ENCODE data around the gene TPST2. TPM values are rescaled to one million over a fixed set of nuclear protein-coding genes. Genes with fewer than 3 reads are reported as not detected.

Gene TPST2
- total RNA-seq, 1 donor from 2014 or later: 14.2 TPM

- Mint-ChIP-seq H3K36me3 (ENCODE audit: low read depth) (peaks cover 39% of the 10 kb centered on the region), H3K4me3 (ENCODE audit: low read depth) (peak overlapping the region; percentile 89), H3K9me3 (no peaks in the 10 kb centered on the region), H3K27me3 (ENCODE audit: low read depth) (no peaks in the 10 kb centered on the region), H3K4me1 (ENCODE audit: low read depth) (peaks cover 53% of the 10 kb centered on the region), H3K27ac (peak overlapping the region; percentile 84)
- DNase-seq (ENCODE audit: low spot score): no peak
- intact Hi-C loops (cut with micrococcal nuclease): loop anchor here (5.0 kb wide), 1 partner anchor 188 kb away; no protein-coding TSS in a partner anchor
Measured at GRCh38 chr22:26484360-26484706, 105.6 kb downstream of the TPST2 start.

DNA sequence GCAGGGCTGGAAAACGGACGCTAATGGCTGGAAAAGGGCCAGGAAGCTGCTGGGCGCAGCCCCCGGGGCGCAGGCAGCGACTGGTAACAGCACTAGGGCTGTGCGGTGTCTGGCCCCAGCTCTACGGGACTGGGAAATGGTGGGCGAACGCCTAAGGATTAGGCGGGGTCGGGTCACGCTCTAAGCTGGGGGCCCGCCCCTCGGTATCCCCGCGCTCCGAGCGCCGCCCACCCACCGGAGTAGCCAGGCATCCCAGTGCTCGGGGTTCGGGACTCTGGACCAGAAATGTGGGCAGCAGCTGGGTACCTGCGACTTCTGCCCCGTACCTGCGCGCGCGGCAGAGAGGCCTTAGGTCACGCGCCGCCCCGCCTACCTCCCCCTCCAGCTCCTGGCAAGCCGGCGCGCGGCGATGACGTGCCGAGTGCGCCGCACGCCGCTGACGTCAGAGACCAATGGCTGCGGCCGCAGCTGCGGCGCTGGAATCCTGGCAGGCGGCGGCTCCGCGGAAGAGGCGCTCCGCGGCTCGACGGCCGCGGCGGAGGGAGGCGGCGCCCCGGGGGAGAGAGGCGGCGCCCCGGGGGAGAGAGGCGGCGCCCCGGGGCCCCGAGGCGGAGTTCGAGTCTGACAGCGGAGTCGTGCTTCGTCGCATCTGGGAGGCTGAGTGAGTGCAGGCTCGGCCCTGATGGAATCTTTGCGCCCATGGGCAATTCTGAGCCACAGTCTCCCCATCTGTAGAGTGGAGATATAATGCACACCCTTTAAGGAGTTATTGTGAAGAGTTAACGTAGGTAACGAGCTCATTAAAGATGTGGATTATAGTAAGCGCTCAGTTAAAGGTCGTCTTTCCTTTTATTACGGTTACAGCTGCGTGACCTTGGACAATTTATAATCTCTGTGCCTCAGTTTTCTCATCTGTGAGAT is 106.2 kb downstream of the TPST2 start, which contains the start of the genes HPS4 and SRRD:
TSS of gene HPS4 (minus strand) at position 345 of the 921 bp plus-strand sequence. CDS start 2,021 bp downstream, outside the sequence.
TSS of gene SRRD (plus strand) at position 439 of the 921 bp plus-strand sequence. CDS start at position 453, 14 bp downstream.
- DNase-seq (ENCODE audit: low spot score): peak; percentile 90
- H3K27me3 Mint-ChIP-seq (ENCODE audit: low read depth): no peaks in the 10 kb centered on the region
- peaks cover 60% of the 10 kb centered on the region for H3K4me1 Mint-ChIP-seq (ENCODE audit: low read depth)
- H3K27ac Mint-ChIP-seq: peak within 1 kb of the TSS; percentile 86
- H3K4me3 Mint-ChIP-seq (ENCODE audit: low read depth): peak within 1 kb of the TSS; percentile 89
- intact Hi-C loops (cut with micrococcal nuclease): loop anchor here (2.0 to 5.0 kb wide), 3 partner anchors 29 to 189 kb away; partner anchors contain the start of genes ASPHD2 and TFIP11
- H3K9me3 Mint-ChIP-seq: no peaks in the 10 kb centered on the region
- peaks cover 39% of the 10 kb centered on the region for H3K36me3 Mint-ChIP-seq (ENCODE audit: low read depth)

GRCh38 chr22:26483043-26483438 is 106.9 kb downstream of the TPST2 start:
- H3K4me1 Mint-ChIP-seq (ENCODE audit: low read depth): peaks cover 60% of the 10 kb centered on the region
- intact Hi-C loops (cut with micrococcal nuclease): loop anchor here (2.0 to 5.0 kb wide), 3 partner anchors 30 to 189 kb away; partner anchors contain the start of genes ASPHD2 and TFIP11
- peak overlapping the region; percentile 86 for H3K27ac Mint-ChIP-seq
- peaks cover 37% of the 10 kb centered on the region for H3K36me3 Mint-ChIP-seq (ENCODE audit: low read depth)
- H3K4me3 Mint-ChIP-seq (ENCODE audit: low read depth): peak overlapping the region; percentile 89
- no peak for DNase-seq (ENCODE audit: low spot score)
- H3K27me3 Mint-ChIP-seq (ENCODE audit: low read depth): no peaks in the 10 kb centered on the region
- H3K9me3 Mint-ChIP-seq: no peaks in the 10 kb centered on the region

DNA sequence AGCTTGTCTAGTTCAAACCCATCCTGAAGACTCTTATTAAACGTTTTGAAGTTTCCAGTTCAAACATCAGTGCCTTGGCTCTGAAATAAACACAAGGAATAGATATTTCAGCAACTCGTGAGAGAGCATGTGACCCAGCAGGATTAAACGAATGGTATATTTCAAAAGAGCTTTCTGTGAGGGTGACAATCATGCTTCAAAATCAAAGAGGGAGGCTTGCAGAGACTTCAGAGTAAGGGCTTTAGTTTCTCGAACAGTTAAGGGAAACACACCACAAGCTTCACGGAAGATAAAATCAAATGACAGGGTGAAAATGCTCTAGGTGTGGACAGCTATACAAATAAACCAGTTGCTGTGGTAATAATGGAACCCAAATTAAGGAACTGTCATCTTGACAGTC is 107.8 kb downstream of the TPST2 start:
- Mint-ChIP-seq H3K4me3 (ENCODE audit: low read depth) (peak overlapping the region; percentile 89), H3K27me3 (ENCODE audit: low read depth) (no peaks in the 10 kb centered on the region), H3K4me1 (ENCODE audit: low read depth) (peaks cover 69% of the 10 kb centered on the region), H3K9me3 (no peaks in the 10 kb centered on the region), H3K27ac (peak overlapping the region; percentile 86), H3K36me3 (ENCODE audit: low read depth) (peaks cover 39% of the 10 kb centered on the region)
- intact Hi-C loops (cut with micrococcal nuclease): loop anchor here (2.0 to 5.0 kb wide), 3 partner anchors 31 to 190 kb away; partner anchors contain the start of genes ASPHD2 and TFIP11
- DNase-seq (ENCODE audit: low spot score): no peak

DNA sequence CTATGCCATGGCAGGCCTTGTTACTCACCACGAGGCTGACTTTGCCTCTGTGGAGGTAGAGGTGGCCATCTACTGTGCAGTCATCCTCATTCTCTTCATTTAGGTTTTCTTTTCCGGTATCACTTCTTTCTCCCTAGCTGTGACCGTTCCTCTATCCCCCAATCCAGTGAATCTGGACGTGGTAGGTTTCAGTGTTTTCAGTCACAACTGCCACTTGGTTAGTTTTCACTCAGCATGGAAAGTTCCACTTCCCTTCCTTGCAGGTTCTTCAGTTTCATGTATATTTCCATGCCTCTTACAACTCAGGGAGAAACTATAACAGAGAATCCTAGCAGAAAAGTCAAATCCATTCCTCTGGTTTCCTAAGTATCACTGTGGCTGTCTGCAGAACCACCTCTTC is 108.2 kb downstream of the TPST2 start:
- no peak for DNase-seq (ENCODE audit: low spot score)
- Mint-ChIP-seq H3K27ac (peak overlapping the region; percentile 86), H3K4me3 (ENCODE audit: low read depth) (peak overlapping the region; percentile 89), H3K9me3 (no peaks in the 10 kb centered on the region), H3K36me3 (ENCODE audit: low read depth) (peaks cover 44% of the 10 kb centered on the region), H3K4me1 (ENCODE audit: low read depth) (peaks cover 74% of the 10 kb centered on the region), H3K27me3 (ENCODE audit: low read depth) (no peaks in the 10 kb centered on the region)
- intact Hi-C loops (cut with micrococcal nuclease): loop anchor here (2.0 to 5.0 kb wide), 3 partner anchors 31 to 191 kb away; partner anchors contain the start of genes ASPHD2 and TFIP11

- intact Hi-C loops (cut with micrococcal nuclease): loop anchor here (5.0 kb wide), 1 partner anchor 191 kb away; no protein-coding TSS in a partner anchor
- peaks cover 76% of the 10 kb centered on the region for H3K4me1 Mint-ChIP-seq (ENCODE audit: low read depth)
- peak overlapping the region; percentile 77 for H3K4me3 Mint-ChIP-seq (ENCODE audit: low read depth)
- H3K27me3 Mint-ChIP-seq (ENCODE audit: low read depth): no peaks in the 10 kb centered on the region
- H3K27ac Mint-ChIP-seq: peak overlapping the region; percentile 86
- DNase-seq (ENCODE audit: low spot score): no peak
- peaks cover 49% of the 10 kb centered on the region for H3K36me3 Mint-ChIP-seq (ENCODE audit: low read depth)
- no peaks in the 10 kb centered on the region for H3K9me3 Mint-ChIP-seq
Measured at GRCh38 chr22:26481112-26481693, 108.7 kb downstream of the TPST2 start.

DNA sequence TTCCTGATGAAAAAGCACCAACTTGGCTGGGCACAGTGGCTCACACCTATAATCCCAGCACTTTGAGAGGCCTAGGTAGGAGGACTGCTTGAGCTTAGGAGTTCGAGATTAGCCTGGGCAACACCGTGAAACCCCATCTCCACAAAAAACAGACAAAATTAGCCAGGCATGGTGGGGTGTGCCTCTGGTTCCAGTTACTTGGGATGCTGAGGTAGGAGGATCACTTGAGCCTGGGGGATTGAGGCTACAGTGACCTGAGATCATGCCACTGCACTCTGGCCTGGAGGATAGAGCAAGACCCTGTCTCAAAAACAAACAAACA is 109.4 kb downstream of the TPST2 start:
- Mint-ChIP-seq H3K27me3 (ENCODE audit: low read depth) (no peaks in the 10 kb centered on the region), H3K4me1 (ENCODE audit: low read depth) (peaks cover 70% of the 10 kb centered on the region), H3K4me3 (ENCODE audit: low read depth) (peak overlapping the region; percentile 77), H3K27ac (peak overlapping the region; percentile 86), H3K36me3 (ENCODE audit: low read depth) (peaks cover 49% of the 10 kb centered on the region), H3K9me3 (no peaks in the 10 kb centered on the region)
- intact Hi-C loops (cut with micrococcal nuclease): loop anchor here (5.0 kb wide), 1 partner anchor 192 kb away; no protein-coding TSS in a partner anchor
- no peak for DNase-seq (ENCODE audit: low spot score)

DNA sequence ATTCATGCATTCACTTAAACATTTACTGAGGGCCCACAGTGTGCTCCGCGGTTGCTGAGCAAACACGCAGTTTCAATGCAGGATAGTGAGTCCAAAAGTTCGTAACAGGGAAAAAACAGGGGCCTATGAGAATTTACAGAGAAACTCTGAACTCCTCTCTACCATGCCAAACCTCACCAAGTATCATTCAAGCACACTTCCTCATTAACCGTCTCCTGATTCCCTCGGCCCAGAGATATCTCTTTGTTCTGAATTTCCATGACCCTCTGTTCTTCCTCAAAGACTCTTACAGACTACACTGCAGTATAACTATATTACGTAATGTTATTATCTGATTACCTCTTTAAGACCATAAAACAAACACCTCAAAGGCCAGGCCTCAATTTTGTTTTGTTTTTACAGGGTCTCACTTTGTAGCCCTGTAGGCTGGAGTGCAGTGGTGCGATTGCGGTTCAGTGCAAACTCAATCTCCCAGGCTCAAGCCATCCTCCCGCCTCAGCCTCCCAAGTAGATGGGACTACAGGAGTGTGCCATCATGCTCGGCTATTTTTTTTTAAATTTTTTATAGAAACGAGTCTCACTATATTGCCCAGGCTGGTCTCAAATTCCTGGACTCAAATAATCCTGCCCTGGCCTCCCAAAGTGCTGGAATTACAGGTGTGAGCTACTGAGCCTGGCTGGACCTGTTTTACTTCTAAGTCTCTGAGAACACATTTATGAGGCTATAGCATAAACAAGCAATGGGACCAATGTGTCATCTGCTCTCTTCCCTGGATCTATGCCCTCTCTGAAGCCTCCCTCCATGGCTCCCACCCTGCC is 109.9 kb downstream of the TPST2 start:
- intact Hi-C loops (cut with micrococcal nuclease): loop anchor here (5.0 kb wide), 1 partner anchor 192 kb away; no protein-coding TSS in a partner anchor
- Mint-ChIP-seq H3K4me1 (ENCODE audit: low read depth) (peaks cover 65% of the 10 kb centered on the region), H3K9me3 (no peaks in the 10 kb centered on the region), H3K27ac (peak overlapping the region; percentile 86), H3K27me3 (ENCODE audit: low read depth) (no peaks in the 10 kb centered on the region), H3K36me3 (ENCODE audit: low read depth) (peaks cover 50% of the 10 kb centered on the region), H3K4me3 (ENCODE audit: low read depth) (peak overlapping the region; percentile 77)
- DNase-seq (ENCODE audit: low spot score): no peak

DNA sequence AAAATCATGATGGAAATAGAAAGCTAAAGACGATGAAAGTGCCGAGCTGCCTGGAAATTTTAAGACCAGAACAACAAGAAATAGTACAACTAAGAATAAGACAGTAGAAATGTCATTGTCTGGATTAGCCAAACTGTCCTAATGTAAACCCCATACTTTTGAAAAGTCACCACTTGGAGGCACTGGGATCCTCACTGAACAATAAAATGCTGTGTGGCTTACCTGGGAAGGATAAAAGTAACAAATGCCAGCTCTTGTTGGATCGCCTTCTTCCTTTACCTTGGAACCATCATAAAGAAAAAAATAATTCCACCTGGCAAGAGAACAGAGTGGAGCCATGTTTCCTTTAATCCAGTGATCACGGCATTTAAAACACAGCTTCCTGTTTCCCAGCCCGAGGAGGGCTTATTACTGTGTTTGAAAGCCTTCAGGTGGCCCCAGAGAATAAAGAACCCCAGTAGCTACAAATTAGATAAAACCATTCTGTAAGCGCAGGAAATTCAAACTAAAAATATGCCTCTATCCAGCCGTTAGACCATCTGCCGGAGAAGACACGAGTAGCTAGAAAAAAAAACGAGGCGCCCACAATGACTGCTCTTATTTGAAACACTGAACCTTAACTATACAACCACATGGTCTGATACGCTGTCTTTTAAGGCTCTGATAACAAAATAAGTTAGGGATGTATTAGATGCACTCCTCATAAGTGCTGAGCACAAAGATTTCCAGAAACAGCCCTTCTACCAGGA is 110.7 kb downstream of the TPST2 start:
- no peaks in the 10 kb centered on the region for H3K27me3 Mint-ChIP-seq (ENCODE audit: low read depth)
- intact Hi-C loops (cut with micrococcal nuclease): no loop called here
- H3K27ac Mint-ChIP-seq: peak overlapping the region; percentile 86
- H3K9me3 Mint-ChIP-seq: no peaks in the 10 kb centered on the region
- DNase-seq (ENCODE audit: low spot score): no peak
- H3K36me3 Mint-ChIP-seq (ENCODE audit: low read depth): peaks cover 55% of the 10 kb centered on the region
- H3K4me1 Mint-ChIP-seq (ENCODE audit: low read depth): peaks cover 65% of the 10 kb centered on the region
- peak overlapping the region; percentile 77 for H3K4me3 Mint-ChIP-seq (ENCODE audit: low read depth)

- no peak for DNase-seq (ENCODE audit: low spot score)
- Mint-ChIP-seq H3K4me3 (ENCODE audit: low read depth) (peak overlapping the region; percentile 74), H3K9me3 (no peaks in the 10 kb centered on the region), H3K36me3 (ENCODE audit: low read depth) (peaks cover 66% of the 10 kb centered on the region), H3K27ac (peak overlapping the region; percentile 80), H3K27me3 (ENCODE audit: low read depth) (no peaks in the 10 kb centered on the region), H3K4me1 (ENCODE audit: low read depth) (peaks cover 56% of the 10 kb centered on the region)
- intact Hi-C loops (cut with micrococcal nuclease): no loop called here
Measured at GRCh38 chr22:26477341-26477731, 112.6 kb downstream of the TPST2 start.

DNA sequence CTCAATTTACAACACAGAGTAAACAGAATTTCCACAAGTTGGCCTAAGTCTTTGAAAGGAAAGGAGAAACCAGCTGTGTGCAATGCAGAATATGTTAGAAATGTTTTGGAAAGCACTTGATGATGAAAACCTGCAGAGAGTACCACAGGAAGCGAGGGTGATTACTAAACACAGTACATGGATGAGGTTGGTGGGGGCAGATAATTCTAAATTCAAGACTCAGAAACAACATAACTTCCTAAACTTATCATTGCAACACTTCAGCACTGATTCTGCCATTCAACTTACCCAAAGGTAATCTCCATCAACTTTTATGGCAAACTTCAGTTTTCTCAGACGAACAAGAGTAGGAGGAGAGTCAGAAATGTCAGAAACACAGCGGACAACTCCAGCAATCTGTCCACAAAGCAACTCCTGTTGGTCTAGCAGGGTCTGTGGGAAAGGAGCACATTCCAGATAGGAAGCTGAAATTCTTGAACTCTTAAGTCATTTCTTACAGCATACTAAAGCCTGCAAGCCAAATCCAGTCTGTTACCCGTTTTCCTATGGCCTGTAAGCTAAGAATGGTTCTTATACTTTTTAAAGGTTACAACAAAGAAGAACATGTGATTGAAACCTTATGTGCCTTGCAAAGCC is 113.1 kb downstream of the TPST2 start:
- H3K27me3 Mint-ChIP-seq (ENCODE audit: low read depth): no peaks in the 10 kb centered on the region
- H3K27ac Mint-ChIP-seq: peak overlapping the region; percentile 65
- H3K4me1 Mint-ChIP-seq (ENCODE audit: low read depth): peaks cover 51% of the 10 kb centered on the region
- no peak for DNase-seq (ENCODE audit: low spot score)
- no peak overlapping the region for H3K4me3 Mint-ChIP-seq (ENCODE audit: low read depth)
- intact Hi-C loops (cut with micrococcal nuclease): no loop called here
- H3K36me3 Mint-ChIP-seq (ENCODE audit: low read depth): peaks cover 70% of the 10 kb centered on the region
- H3K9me3 Mint-ChIP-seq: no peaks in the 10 kb centered on the region

Measured in activated T-helper 2 cell treated with anti-CD3 and anti-CD28 coated beads, Interferon-gamma antibody, Interleukin-2, Interleukin-4, amounts not matched to agents 10 μg/mL and 5 μg/mL and 100 μg/mL, durations not matched to agents 14 hours and 24 hours and 36 hours (primary cell).